Measurements from ENCODE around the gene HDAC9.

The HDAC9 gene

GRCh38 chr7:18481776-18482175, 13.8 kb upstream of the HDAC9 start:
- CTCF ChIA-PET: no interaction called here
- Histone ChIP-seq H3K27ac (ENCODE audit: extremely low read depth, low read depth, low read length) (no peak overlapping the region), H3K36me3 (ENCODE audit: control insufficient read depth in 2 of 2, insufficient read depth in 1 of 2, low read length in 2 of 2) (no peaks in the 10 kb centered on the region), H3K4me3 (ENCODE audit: low read depth, low read length) (no peak overlapping the region), H3K9me3 (ENCODE audit: control insufficient read depth, insufficient read depth, low read depth, low read length) (no peaks in the 10 kb centered on the region), H3K4me1 (ENCODE audit: control insufficient read depth, insufficient read depth, low read length) (no peaks in the 10 kb centered on the region)
- TF ChIP-seq ZNF394 (tag by site-specific recombination; IDR thresholded peaks at IDR 0.05; ENCODE audit: borderline replicate concordance) (no peak), ZNF548 (tag by site-specific recombination; IDR thresholded peaks at IDR 0.05) (no peak), ZNF324 (tag by site-specific recombination; IDR thresholded peaks at IDR 0.05) (no peak), ZNF221 (tag by site-specific recombination; IDR thresholded peaks at IDR 0.05; ENCODE audit: borderline replicate concordance) (no peak), ZSCAN23 (tag by site-specific recombination; IDR thresholded peaks at IDR 0.05) (no peak), ZNF248 (tag by site-specific recombination; IDR thresholded peaks at IDR 0.05) (no peak), YY2 (tag by site-specific recombination; IDR thresholded peaks at IDR 0.05) (no peak), ZFP69B (tag by site-specific recombination; IDR thresholded peaks at IDR 0.05) (no peak), HOXC10 (CRISPR knock-in tag; IDR thresholded peaks at IDR 0.05) (no peak), ZNF146 (tag by site-specific recombination; IDR thresholded peaks at IDR 0.05) (no peak), ZNF785 (tag by site-specific recombination; IDR thresholded peaks at IDR 0.05) (no peak)
- TF ChIP-seq, protein P1, sequence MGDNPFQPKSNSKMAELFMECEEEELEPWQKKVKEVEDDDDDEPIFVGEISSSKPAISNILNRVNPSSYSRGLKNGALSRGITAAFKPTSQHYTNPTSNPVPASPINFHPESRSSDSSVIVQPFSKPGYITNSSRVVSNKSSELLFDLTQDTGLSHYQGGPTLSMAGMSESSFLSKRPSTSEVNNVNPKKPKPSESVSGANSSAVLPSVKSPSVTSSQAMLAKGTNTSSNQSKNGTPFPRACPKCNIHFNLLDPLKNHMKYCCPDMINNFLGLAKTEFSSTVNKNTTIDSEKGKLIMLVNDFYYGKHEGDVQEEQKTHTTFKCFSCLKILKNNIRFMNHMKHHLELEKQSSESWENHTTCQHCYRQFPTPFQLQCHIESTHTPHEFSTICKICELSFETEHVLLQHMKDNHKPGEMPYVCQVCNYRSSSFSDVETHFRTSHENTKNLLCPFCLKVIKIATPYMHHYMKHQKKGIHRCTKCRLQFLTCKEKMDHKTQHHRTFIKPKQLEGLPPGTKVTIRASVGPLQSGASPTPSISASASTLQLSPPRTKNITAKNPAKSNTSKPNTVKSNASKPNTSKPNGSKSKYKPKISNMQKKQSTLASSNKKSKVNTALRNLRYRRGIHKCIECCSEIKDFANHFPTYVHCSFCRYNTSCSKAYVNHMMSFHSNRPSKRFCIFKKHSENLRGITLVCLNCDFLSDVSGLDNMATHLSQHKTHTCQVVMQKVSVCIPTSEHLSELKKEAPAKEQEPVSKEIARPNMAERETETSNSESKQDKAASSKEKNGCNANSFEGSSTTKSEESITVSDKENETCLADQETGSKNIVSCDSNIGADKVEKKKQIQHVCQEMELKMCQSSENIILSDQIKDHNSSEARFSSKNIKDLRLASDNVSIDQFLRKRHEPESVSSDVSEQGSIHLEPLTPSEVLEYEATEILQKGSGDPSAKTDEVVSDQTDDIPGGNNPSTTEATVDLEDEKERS (tag by site-specific recombination; IDR thresholded peaks at IDR 0.05): no peak
- POLR2A ChIA-PET: no interaction called here

DNA sequence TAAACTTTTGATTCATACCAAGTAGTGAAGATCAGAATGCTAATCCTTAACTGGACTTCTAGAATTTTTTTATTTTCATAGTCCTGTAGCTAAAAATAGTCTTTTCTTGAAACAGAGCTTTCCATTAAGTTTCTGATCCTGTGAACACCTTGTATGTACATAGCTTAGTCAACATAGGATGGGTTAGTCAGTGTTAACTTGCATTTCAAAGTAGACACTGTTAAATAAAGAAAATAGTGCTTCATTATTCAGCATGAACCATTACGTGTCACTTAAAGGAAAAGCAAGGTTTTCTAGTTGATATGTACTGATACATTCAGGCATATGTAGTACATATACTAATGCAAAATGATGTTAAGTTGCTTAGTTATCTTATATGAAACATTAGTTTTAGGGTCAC, 7.5 kb upstream of the HDAC9 start:
- Histone ChIP-seq H3K9me3 (ENCODE audit: control insufficient read depth, insufficient read depth, low read depth, low read length) (no peaks in the 10 kb centered on the region), H3K36me3 (ENCODE audit: control insufficient read depth in 2 of 2, insufficient read depth in 1 of 2, low read length in 2 of 2) (no peaks in the 10 kb centered on the region), H3K27ac (ENCODE audit: extremely low read depth, low read depth, low read length) (no peak overlapping the region), H3K4me3 (ENCODE audit: low read depth, low read length) (no peak overlapping the region), H3K4me1 (ENCODE audit: control insufficient read depth, insufficient read depth, low read length) (no peaks in the 10 kb centered on the region)
- ChIA-PET CTCF (interaction anchor here (1.1 kb wide), 1 partner anchor 136 kb away, joined by 3 read pairs; no protein-coding TSS in a partner anchor), POLR2A (no interaction called here)
- TF ChIP-seq ZNF148 (tag by site-specific recombination; IDR thresholded peaks at IDR 0.05; ENCODE audit: borderline replicate concordance) (no peak), YY2 (tag by site-specific recombination; IDR thresholded peaks at IDR 0.05) (no peak), ZSCAN23 (tag by site-specific recombination; IDR thresholded peaks at IDR 0.05) (no peak), ZNF560 (tag by site-specific recombination; IDR thresholded peaks at IDR 0.05; ENCODE audit: borderline replicate concordance) (no peak)

GRCh38 chr7:18489624-18490023, 5.9 kb upstream of the HDAC9 start:
- H3K36me3 ChIP-seq (ENCODE audit: control insufficient read depth in 2 of 2, insufficient read depth in 1 of 2, low read length in 2 of 2): no peaks in the 10 kb centered on the region
- TF ChIP-seq ZNF514 (tag by site-specific recombination; IDR thresholded peaks at IDR 0.05): no peak
- TF ChIP-seq ZNF585B (tag by site-specific recombination; IDR thresholded peaks at IDR 0.05): no peak
- TF ChIP-seq ZBTB17 (tag by site-specific recombination; IDR thresholded peaks at IDR 0.05): no peak
- no peak for TF ChIP-seq WT1 (tag by site-specific recombination; IDR thresholded peaks at IDR 0.05)
- TF ChIP-seq ZNF416 (tag by site-specific recombination; IDR thresholded peaks at IDR 0.05): no peak
- no peak for TF ChIP-seq KLF16 (tag by site-specific recombination; IDR thresholded peaks at IDR 0.05)
- TF ChIP-seq, protein P2, sequence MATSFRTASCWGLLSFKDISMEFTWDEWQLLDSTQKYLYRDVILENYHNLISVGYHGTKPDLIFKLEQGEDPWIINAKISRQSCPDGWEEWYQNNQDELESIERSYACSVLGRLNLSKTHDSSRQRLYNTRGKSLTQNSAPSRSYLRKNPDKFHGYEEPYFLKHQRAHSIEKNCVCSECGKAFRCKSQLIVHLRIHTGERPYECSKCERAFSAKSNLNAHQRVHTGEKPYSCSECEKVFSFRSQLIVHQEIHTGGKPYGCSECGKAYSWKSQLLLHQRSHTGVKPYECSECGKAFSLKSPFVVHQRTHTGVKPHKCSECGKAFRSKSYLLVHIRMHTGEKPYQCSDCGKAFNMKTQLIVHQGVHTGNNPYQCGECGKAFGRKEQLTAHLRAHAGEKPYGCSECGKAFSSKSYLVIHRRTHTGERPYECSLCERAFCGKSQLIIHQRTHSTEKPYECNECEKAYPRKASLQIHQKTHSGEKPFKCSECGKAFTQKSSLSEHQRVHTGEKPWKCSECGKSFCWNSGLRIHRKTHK (tag by site-specific recombination; IDR thresholded peaks at IDR 0.05): no peak
- ChIA-PET CTCF (interaction anchor here (0.6 kb wide), 1 partner anchor 82 kb away, joined by 3 read pairs; no protein-coding TSS in a partner anchor), POLR2A (no interaction called here)
- H3K4me1 ChIP-seq (ENCODE audit: control insufficient read depth, insufficient read depth, low read length): no peaks in the 10 kb centered on the region
- no peaks in the 10 kb centered on the region for H3K9me3 ChIP-seq (ENCODE audit: control insufficient read depth, insufficient read depth, low read depth, low read length)
- no peak overlapping the region for H3K27ac ChIP-seq (ENCODE audit: extremely low read depth, low read depth, low read length)
- no peak overlapping the region for H3K4me3 ChIP-seq (ENCODE audit: low read depth, low read length)
